GM06990 (cell line): Measurements from ENCODE around the gene NPAS3.

Experiments used
- DNase-seq: peaks from one replicate; pipeline ENCODE4 v3.0.0-alpha.2; 2011; ENCODE audit not compliant: insufficient read length; ENCODE audit errors: extremely low read depth
- H3K27me3 ChIP-seq: replicated peaks from 2 replicates; pipeline ENCODE4 v1.6.0; 2011; ENCODE audit warnings: low read length; ENCODE audit not compliant: control insufficient read depth, insufficient read depth
- H3K36me3 ChIP-seq: 2 replicates; pipeline ENCODE4 v1.5.1; 2011; ENCODE audit warnings: low read length; ENCODE audit not compliant: control insufficient read depth, insufficient read depth
- H3K4me3 ChIP-seq: replicated peaks from 2 replicates; pipeline ENCODE4 v1.5.1; 2011; ENCODE audit warnings: low read depth, mild to moderate bottlenecking, control low read depth, low read length
- TF ChIP-seq, protein P1 (sequence below): IDR thresholded peaks from 2 replicates; pipeline ENCODE4 v1.5.1; 2011; ENCODE audit warnings: low read length, control low read depth, mild to moderate bottlenecking, inconsistent platforms; ENCODE audit not compliant: insufficient read depth, poor library complexity, severe bottlenecking

Gene NPAS3

DNA sequence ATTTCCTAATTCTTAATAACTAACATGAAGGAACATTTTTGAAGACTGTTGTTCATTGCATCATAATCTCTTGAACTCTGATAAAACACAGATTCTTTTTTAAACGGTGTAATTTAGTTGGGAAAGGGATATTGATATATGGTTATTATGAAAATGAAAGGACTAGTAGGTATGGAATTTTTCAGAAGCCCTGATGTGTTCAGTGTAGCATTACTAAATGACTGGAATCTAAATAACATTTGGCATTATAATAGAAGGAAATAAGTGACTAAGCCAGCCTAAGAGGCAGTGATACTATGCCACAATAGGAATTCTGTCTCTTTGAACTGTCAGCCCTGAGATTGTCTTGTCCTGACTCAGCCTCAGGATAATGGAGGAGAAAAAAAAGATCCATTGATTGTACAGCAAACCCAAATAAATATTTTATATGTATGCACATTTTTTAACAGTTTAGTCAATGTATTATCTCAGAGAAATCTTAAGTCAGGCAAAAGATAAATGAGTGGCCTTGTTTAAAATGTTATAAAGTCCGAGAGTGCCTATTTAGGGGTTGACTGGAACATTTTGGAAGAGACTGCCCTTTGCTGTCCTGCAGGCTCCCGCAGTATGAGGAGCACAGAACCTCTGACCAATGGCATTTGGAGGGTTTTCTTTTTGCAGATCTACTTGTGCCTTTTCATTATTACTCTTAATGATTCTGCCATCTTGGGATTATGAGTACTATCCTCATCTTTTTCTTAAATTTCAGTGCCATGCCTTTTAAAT lies 741.0 kb downstream of the NPAS3 start:
- Histone ChIP-seq H3K27me3 (no peaks in the 10 kb centered on the region), H3K36me3 (no peaks in the 10 kb centered on the region), H3K4me3 (no peak overlapping the region)
- TF ChIP-seq, protein P1, sequence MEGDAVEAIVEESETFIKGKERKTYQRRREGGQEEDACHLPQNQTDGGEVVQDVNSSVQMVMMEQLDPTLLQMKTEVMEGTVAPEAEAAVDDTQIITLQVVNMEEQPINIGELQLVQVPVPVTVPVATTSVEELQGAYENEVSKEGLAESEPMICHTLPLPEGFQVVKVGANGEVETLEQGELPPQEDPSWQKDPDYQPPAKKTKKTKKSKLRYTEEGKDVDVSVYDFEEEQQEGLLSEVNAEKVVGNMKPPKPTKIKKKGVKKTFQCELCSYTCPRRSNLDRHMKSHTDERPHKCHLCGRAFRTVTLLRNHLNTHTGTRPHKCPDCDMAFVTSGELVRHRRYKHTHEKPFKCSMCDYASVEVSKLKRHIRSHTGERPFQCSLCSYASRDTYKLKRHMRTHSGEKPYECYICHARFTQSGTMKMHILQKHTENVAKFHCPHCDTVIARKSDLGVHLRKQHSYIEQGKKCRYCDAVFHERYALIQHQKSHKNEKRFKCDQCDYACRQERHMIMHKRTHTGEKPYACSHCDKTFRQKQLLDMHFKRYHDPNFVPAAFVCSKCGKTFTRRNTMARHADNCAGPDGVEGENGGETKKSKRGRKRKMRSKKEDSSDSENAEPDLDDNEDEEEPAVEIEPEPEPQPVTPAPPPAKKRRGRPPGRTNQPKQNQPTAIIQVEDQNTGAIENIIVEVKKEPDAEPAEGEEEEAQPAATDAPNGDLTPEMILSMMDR = no peak
- no peak for DNase-seq

DNA sequence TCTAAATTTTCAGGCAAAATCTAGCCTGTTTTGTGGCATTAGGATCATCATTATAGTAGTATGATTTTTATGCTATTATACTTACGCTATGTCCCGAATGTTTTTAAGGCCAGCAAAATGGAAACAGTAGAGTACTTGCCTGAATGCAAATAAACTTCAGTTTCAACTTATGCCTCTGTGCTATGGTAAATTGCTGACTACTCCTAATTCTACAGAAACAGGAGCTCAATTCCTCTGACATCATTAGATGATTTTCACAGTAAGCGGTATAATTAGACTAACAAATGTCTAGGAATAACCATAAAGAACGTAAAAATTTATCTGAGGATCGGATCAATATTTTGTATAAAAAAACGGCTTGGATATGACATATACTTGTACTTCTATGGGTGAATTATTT lies 742.2 kb downstream of the NPAS3 start:
- Histone ChIP-seq H3K27me3 (no peaks in the 10 kb centered on the region), H3K36me3 (no peaks in the 10 kb centered on the region), H3K4me3 (no peak overlapping the region)
- no peak for DNase-seq
- TF ChIP-seq, protein P1 = no peak

GRCh38 chr14:33682760-33683159 lies 744.1 kb downstream of the NPAS3 start:
- Histone ChIP-seq H3K27me3 (no peaks in the 10 kb centered on the region), H3K4me3 (no peak overlapping the region), H3K36me3 (no peaks in the 10 kb centered on the region)
- no peak for DNase-seq
- TF ChIP-seq, protein P1 = no peak

DNA sequence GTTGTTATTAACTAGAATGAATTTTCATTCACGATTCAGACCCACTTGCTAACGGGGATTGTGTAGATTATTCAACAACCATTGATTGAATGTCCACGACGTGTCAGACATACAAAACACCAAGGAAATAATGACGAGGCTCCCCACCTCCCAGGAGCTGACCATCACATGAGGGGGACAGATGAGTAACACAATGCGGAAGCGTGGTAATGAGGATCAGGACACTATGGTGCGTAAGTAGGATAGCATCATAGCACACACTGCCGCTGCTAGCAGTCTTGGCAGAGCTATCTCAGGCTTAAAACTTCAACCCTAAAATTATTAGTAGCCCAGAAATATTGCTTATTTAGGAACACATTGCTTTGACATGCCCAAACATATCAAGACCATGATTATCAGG lies 746.3 kb downstream of the NPAS3 start:
- no peak for DNase-seq
- Histone ChIP-seq H3K36me3 (no peaks in the 10 kb centered on the region), H3K4me3 (no peak overlapping the region), H3K27me3 (no peaks in the 10 kb centered on the region)
- TF ChIP-seq, protein P1 = no peak

DNA sequence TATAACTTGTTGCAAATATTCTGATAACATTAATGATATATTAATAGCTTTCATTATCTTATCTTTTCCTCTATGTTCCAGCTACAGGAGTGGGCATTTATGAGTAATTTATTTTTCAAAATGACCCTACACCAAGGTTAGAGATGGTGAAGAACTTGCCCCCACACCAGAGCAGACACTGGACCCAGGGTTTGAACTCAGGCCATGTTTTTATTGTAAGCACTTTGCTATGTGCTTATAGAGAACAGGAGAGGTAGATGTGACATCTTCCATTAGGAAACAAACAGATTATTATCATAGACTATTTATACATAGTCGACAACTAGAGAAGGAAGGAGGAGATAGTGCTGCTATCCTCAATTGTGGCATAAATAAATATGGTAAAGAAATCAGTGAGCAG lies 747.0 kb downstream of the NPAS3 start:
- H3K27me3 ChIP-seq = no peaks in the 10 kb centered on the region
- no peak overlapping the region for H3K4me3 ChIP-seq
- H3K36me3 ChIP-seq = no peaks in the 10 kb centered on the region
- TF ChIP-seq, protein P1 = no peak
- DNase-seq = no peak
